Astrocyte (in vitro differentiated cells and primary cell): Measurements from ENCODE around the gene GREB1. TPM values are rescaled to one million over a fixed set of nuclear protein-coding genes. Genes with fewer than 3 reads are reported as not detected.

Experiments
- DNase-seq: peaks from one replicate; pipeline ENCODE4 v3.0.0-alpha.2; 2010; ENCODE audit warnings: low read depth
- FAIRE-seq: peaks from 2 replicates; lab custom pipeline; 2011; peaks lifted over from hg19 to GRCh38; lab: Jason Lieb, UNC
- H2AFZ ChIP-seq: 2 replicates; pipeline ENCODE4 v1.6.0; 2012; ENCODE audit warnings: low read depth, low read length, inconsistent platforms
- H3K27ac ChIP-seq: 2 replicates; pipeline ENCODE4 v1.5.1; 2011; ENCODE audit warnings: low read depth, low read length, inconsistent platforms
- H3K27me3 ChIP-seq: 2 replicates; pipeline ENCODE4 v1.6.0; 2011; ENCODE audit warnings: low read length, inconsistent platforms; ENCODE audit not compliant: insufficient read depth
- H3K36me3 ChIP-seq: 2 replicates; pipeline ENCODE4 v1.5.1; 2011; ENCODE audit warnings: low read length, inconsistent platforms; ENCODE audit not compliant: insufficient read depth
- H3K4me1 ChIP-seq: 2 replicates; pipeline ENCODE4 v1.5.1; 2011; ENCODE audit warnings: low read length, inconsistent platforms; ENCODE audit not compliant: insufficient read depth
- H3K4me2 ChIP-seq: 2 replicates; pipeline ENCODE4 v1.6.0; 2012; ENCODE audit warnings: low read length, inconsistent platforms
- H3K4me3 ChIP-seq: 2 replicates; pipeline ENCODE4 v1.5.1; 2011; ENCODE audit warnings: low read depth, mild to moderate bottlenecking, low read length, inconsistent platforms; ENCODE audit not compliant: insufficient read depth
- H3K79me2 ChIP-seq: 2 replicates; pipeline ENCODE4 v1.6.0; 2012; ENCODE audit warnings: mild to moderate bottlenecking, low read length, inconsistent platforms; ENCODE audit not compliant: insufficient read depth
- H3K9ac ChIP-seq: 2 replicates; pipeline ENCODE4 v1.6.0; 2012; ENCODE audit warnings: mild to moderate bottlenecking, low read length, inconsistent platforms
- H3K9me3 ChIP-seq: 2 replicates; pipeline ENCODE4 v1.5.1; 2012; ENCODE audit warnings: low read depth, mild to moderate bottlenecking, low read length, inconsistent platforms; ENCODE audit not compliant: insufficient read depth
- H4K20me1 ChIP-seq: 2 replicates; pipeline ENCODE4 v1.6.0; 2012; ENCODE audit warnings: low read length, inconsistent platforms; ENCODE audit not compliant: insufficient read depth
- H3K27ac Mint-ChIP-seq: one replicate; pipeline ENCODE4 v1.8.0; 2021; ENCODE audit warnings: mild to moderate bottlenecking, mixed read lengths; ENCODE audit not compliant: unreplicated experiment
- H3K27me3 Mint-ChIP-seq: one replicate; pipeline ENCODE4 v1.8.0; 2021; ENCODE audit warnings: low read depth, mixed read lengths; ENCODE audit not compliant: unreplicated experiment
- H3K36me3 Mint-ChIP-seq: one replicate; pipeline ENCODE4 v1.8.0; 2021; ENCODE audit warnings: low read depth, mixed read lengths; ENCODE audit not compliant: unreplicated experiment
- H3K4me1 Mint-ChIP-seq: one replicate; pipeline ENCODE4 v1.8.0; 2021; ENCODE audit warnings: low read depth, mixed read lengths; ENCODE audit not compliant: unreplicated experiment
- H3K4me3 Mint-ChIP-seq: one replicate; pipeline ENCODE4 v1.8.0; 2021; ENCODE audit warnings: mild to moderate bottlenecking, moderate library complexity, mixed read lengths; ENCODE audit not compliant: unreplicated experiment
- H3K9me3 Mint-ChIP-seq: one replicate; pipeline ENCODE4 v1.8.0; 2021; ENCODE audit warnings: mild to moderate bottlenecking, mixed read lengths; ENCODE audit not compliant: unreplicated experiment
- EZH2 ChIP-seq: IDR thresholded peaks from 2 replicates; pipeline ENCODE4 v1.6.1; 2012; ENCODE audit warnings: mild to moderate bottlenecking, low read length, inconsistent platforms; ENCODE audit not compliant: insufficient read depth
- total RNA-seq: library from RNA; stranded (reverse); gene quantifications from 2 replicates; pipeline ENCODE4 v1.2.1, GENCODE V29; 2021
- TF ChIP-seq, protein P1 (sequence below): IDR thresholded peaks from 2 replicates; pipeline ENCODE4 v1.5.1; 2011; ENCODE audit warnings: low read depth, mild to moderate bottlenecking, inconsistent platforms, low read length, moderate library complexity; ENCODE audit not compliant: insufficient read depth

The GREB1 gene
- total RNA-seq, 1 donor from 2014 or later: 14.5 TPM

DNA sequence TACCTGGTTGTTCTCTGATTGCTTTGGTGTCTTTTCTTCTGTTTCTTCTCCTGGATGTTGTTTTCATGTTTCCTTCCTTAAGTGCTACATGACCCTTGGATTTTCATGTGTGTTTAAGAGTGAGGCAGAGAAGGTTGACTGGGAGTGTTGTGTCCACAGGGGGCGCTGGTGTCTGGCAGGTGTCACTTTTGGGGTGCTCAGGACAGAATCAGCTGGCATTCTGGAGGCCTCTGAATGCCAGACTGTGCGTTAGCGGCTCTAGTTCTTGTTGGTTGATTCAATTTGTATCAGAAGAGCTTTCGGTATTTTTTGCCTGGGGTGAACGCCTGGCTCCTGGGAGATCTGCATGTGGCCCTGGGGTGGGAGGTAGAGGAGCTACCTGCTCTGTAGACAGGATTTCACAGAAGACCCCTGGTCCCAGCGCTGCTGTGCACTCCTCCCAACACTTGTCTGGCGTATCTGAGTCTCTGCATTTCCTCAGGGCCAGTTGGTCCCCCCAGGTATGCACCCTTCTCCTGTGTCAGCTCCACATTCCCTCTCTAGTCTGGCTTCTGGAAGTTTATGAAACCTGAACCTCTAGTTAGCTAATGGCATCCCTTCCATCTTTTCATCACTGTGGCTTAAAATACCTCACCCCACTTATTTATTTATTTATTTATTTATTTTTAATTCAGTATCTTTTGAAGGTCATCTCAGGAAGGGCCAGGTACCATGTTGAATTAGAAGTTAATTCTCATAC, 1.1 kb downstream of the GREB1 start:
- H3K9me3 ChIP-seq: no peaks in the 10 kb centered on the region
- Mint-ChIP-seq H3K9me3 (no peaks in the 10 kb centered on the region), H3K36me3 (no peaks in the 10 kb centered on the region), H3K4me3 (no peak overlapping the region), H3K27ac (no peak overlapping the region), H3K4me1 (peaks cover 23% of the 10 kb centered on the region), H3K27me3 (peaks cover 3% of the 10 kb centered on the region)
- H3K27me3 ChIP-seq: peaks cover 37% of the 10 kb centered on the region
- no peak overlapping the region for H2AFZ ChIP-seq
- DNase-seq (no peak), FAIRE-seq (no peak)
- H4K20me1 ChIP-seq: no peaks in the 10 kb centered on the region
- no peaks in the 10 kb centered on the region for H3K36me3 ChIP-seq
- H3K4me3 ChIP-seq: no peak overlapping the region
- no peaks in the 10 kb centered on the region for H3K79me2 ChIP-seq
- TF ChIP-seq EZH2: no peak
- TF ChIP-seq, protein P1, sequence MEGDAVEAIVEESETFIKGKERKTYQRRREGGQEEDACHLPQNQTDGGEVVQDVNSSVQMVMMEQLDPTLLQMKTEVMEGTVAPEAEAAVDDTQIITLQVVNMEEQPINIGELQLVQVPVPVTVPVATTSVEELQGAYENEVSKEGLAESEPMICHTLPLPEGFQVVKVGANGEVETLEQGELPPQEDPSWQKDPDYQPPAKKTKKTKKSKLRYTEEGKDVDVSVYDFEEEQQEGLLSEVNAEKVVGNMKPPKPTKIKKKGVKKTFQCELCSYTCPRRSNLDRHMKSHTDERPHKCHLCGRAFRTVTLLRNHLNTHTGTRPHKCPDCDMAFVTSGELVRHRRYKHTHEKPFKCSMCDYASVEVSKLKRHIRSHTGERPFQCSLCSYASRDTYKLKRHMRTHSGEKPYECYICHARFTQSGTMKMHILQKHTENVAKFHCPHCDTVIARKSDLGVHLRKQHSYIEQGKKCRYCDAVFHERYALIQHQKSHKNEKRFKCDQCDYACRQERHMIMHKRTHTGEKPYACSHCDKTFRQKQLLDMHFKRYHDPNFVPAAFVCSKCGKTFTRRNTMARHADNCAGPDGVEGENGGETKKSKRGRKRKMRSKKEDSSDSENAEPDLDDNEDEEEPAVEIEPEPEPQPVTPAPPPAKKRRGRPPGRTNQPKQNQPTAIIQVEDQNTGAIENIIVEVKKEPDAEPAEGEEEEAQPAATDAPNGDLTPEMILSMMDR: peak; percentile 15
- H3K27ac ChIP-seq: no peak overlapping the region
- no peak overlapping the region for H3K4me2 ChIP-seq
- no peaks in the 10 kb centered on the region for H3K4me1 ChIP-seq
- H3K9ac ChIP-seq: no peak overlapping the region

DNA sequence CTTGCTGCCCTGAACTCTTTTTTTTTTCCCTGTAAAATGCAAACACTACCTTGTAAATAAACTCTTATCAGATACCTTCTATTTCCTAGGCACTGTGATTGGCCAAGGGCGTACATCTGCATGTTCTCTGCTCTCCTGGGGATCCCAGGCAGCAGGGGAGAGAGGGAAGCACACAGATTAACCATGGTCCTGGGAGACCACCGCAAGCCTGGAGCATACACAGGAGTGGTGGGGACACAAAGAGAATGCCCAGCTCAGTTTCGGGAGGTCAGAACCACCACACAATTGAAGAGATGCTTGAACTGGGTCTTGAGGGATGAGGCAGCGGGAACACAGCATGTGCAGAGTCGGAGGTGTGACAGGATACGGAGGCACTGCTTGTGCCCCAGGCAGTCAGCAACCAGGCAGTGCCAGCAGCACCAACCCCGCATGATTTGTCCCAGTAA, 2.1 kb downstream of the GREB1 start:
- Histone ChIP-seq H3K4me3 (no peak overlapping the region), H3K4me2 (no peak overlapping the region), H3K4me1 (no peaks in the 10 kb centered on the region), H4K20me1 (no peaks in the 10 kb centered on the region), H3K27me3 (peaks cover 44% of the 10 kb centered on the region), H3K36me3 (no peaks in the 10 kb centered on the region), H2AFZ (no peak overlapping the region), H3K9me3 (no peaks in the 10 kb centered on the region), H3K27ac (no peak overlapping the region), H3K9ac (no peak overlapping the region), H3K79me2 (no peaks in the 10 kb centered on the region)
- FAIRE-seq (no peak), DNase-seq (no peak)
- peaks cover 8% of the 10 kb centered on the region for H3K27me3 Mint-ChIP-seq
- no peaks in the 10 kb centered on the region for H3K9me3 Mint-ChIP-seq
- no peaks in the 10 kb centered on the region for H3K36me3 Mint-ChIP-seq
- H3K4me1 Mint-ChIP-seq: peaks cover 22% of the 10 kb centered on the region
- H3K27ac Mint-ChIP-seq: no peak overlapping the region
- no peak for TF ChIP-seq EZH2
- TF ChIP-seq, protein P1: no peak
- H3K4me3 Mint-ChIP-seq: no peak overlapping the region

DNA sequence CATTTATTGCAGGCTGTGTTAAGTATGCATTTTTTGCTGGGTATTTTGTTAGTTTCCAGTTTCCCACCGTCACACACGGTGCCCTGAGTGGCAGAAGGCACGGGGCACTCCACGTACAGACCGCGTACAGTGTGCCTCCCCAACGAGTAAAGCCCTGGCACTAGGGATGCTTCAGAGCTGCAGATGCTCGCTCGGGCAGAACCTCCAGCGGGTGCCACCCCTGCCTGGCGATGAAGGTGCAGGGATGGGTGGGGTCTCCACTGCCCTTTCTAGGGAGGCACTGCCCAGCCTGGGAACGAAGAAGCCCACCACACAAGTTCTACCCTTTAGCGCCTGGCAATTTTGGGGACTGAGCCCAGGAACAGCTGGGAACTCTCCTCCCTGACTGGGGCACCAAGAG, 4.1 kb downstream of the GREB1 start:
- no peak for FAIRE-seq

More for the DNA sequence above, 4.1 kb downstream of the GREB1 start:
- peaks cover 8% of the 10 kb centered on the region for H3K27me3 Mint-ChIP-seq
- Histone ChIP-seq H3K27me3 (peaks cover 59% of the 10 kb centered on the region), H3K27ac (no peak overlapping the region), H3K4me3 (no peak overlapping the region), H2AFZ (no peak overlapping the region), H3K9me3 (no peaks in the 10 kb centered on the region), H3K79me2 (no peaks in the 10 kb centered on the region), H4K20me1 (no peaks in the 10 kb centered on the region), H3K4me1 (no peaks in the 10 kb centered on the region), H3K36me3 (no peaks in the 10 kb centered on the region), H3K4me2 (no peak overlapping the region), H3K9ac (no peak overlapping the region)
- no peaks in the 10 kb centered on the region for H3K9me3 Mint-ChIP-seq
- H3K4me3 Mint-ChIP-seq: no peak overlapping the region
- no peak for DNase-seq
- H3K4me1 Mint-ChIP-seq: peaks cover 22% of the 10 kb centered on the region
- no peak for TF ChIP-seq EZH2
- TF ChIP-seq, protein P1: no peak
- no peaks in the 10 kb centered on the region for H3K36me3 Mint-ChIP-seq
- H3K27ac Mint-ChIP-seq: no peak overlapping the region
